GM13977 (cell line): Measurements from ENCODE around the gene UMAD1.

Experiments
- DNase-seq: peaks from one replicate; pipeline ENCODE4 v3.0.0; 2012; ENCODE audit warnings: low spot score
- in situ Hi-C: fragments of 300-500 bp; cut with MboI; formaldehyde crosslinking; loops from one replicate; pipeline ENCODE4 v1.12.0; 2022; ENCODE audit warnings: low sequenced_read_pairs, low pct_unique_long_range_greater_than_20kb, mixed read lengths, inconsistent platforms; ENCODE audit not compliant: unreplicated experiment
- TF ChIP-seq, protein P1 (sequence below): IDR thresholded peaks from 2 replicates; pipeline ENCODE4 v1.5.1; 2012; ENCODE audit warnings: mild to moderate bottlenecking, control low read depth; ENCODE audit not compliant: insufficient read depth; ENCODE audit errors: extremely low read depth, missing control alignments

The UMAD1 gene

DNA sequence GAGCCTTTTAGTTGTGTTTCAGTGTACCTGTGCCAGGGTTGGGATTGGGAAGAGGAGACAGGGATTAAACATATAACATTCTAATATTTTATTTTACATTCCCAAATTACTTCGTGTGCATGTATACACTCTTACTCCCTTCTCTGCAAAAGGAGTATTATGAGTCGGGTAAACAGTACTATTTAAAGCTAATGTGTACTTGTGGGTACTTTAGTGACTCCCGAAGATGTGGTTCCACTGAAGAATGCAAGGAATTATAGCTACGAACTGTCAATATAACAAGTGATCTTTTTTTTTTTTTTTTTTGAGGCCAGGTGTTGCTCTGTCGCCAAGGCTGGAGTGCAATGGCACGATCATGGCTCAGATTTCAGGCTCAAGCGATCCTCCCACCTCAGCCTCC lies 200.5 kb downstream of the UMAD1 start:
- in situ Hi-C loops, result no loop called here
- DNase-seq, result no peak
- TF ChIP-seq, protein P1, sequence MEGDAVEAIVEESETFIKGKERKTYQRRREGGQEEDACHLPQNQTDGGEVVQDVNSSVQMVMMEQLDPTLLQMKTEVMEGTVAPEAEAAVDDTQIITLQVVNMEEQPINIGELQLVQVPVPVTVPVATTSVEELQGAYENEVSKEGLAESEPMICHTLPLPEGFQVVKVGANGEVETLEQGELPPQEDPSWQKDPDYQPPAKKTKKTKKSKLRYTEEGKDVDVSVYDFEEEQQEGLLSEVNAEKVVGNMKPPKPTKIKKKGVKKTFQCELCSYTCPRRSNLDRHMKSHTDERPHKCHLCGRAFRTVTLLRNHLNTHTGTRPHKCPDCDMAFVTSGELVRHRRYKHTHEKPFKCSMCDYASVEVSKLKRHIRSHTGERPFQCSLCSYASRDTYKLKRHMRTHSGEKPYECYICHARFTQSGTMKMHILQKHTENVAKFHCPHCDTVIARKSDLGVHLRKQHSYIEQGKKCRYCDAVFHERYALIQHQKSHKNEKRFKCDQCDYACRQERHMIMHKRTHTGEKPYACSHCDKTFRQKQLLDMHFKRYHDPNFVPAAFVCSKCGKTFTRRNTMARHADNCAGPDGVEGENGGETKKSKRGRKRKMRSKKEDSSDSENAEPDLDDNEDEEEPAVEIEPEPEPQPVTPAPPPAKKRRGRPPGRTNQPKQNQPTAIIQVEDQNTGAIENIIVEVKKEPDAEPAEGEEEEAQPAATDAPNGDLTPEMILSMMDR, result no peak

DNA sequence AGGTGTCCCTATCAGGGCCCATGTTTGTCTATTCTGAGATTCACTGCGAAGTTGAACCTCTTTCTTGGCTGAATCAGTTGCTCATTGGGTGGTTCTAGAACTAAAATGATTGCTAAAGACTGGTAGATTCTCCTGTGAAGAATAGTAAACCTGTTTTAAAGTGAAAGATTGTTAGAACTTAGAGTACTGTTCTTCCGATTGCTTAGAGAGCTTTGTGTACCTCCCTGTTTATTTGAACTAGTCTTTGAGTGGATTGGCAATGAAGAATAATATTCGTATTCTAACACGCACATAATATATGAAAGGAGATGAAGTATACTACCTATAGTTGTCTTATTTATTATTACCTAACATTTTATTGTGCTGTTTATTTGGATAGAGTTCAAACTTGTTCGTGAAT lies 202.7 kb downstream of the UMAD1 start:
- no peak for DNase-seq
- in situ Hi-C loops, result no loop called here
- TF ChIP-seq, protein P1, result no peak

DNA sequence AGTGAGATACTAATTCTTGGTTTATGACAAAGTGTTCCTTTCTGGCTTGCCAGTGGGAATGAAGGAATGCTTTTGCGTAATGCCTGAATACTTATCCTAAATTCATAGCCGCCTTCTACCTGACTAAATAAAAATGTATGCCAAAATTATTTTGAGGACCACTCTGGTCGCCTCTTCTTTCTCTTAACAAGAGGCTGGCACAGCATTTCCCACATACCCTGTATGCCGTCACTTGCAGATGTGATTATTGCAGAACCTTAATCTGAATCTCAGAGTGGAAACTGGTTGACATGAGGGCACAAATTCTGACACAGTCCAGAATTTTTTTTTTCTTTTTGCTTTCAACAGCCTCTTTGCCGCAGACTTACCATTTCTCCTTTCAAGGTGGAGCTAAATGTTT lies 203.4 kb downstream of the UMAD1 start:
- DNase-seq, result no peak
- TF ChIP-seq, protein P1, result no peak
- in situ Hi-C loops, result no loop called here

DNA sequence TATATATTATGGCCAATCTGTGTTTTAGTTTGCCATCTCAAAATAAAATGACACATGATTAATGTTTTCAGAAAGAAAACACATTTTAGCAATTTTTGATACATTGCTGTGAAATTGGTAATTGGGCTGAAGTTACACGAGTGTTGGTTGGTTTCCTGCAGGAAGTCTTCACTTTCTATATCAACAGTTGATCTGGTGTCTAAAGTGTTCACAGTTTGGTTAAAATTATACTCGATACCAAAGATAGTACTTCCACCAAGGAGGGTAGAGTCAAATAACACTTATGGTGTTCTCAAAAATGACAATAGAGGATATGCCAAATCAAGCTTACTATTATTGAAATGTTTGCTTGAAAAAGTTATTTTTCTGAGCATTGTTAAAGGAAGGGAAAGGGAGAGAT lies 207.7 kb downstream of the UMAD1 start:
- TF ChIP-seq, protein P1, result no peak
- in situ Hi-C loops, result no loop called here
- no peak for DNase-seq

DNA sequence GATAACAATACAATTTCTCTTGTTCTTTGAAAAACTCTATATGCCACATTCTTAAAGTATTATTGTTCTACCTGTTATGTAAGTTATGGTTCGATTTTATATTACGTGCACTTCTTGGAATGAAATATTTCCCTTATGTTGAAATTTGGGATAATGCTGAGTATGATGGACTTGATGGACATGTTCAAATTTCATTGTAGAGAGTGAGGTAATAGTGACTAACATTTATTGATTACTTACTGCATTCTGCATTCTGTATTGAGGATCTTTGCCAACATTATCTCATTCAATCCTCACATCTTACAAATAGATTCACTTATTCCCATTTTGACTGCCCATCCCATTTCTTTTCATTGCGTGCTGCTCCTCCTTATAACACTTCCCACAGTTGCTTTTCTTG lies 208.3 kb downstream of the UMAD1 start:
- TF ChIP-seq, protein P1, result no peak
- in situ Hi-C loops, result no loop called here
- DNase-seq, result no peak

DNA sequence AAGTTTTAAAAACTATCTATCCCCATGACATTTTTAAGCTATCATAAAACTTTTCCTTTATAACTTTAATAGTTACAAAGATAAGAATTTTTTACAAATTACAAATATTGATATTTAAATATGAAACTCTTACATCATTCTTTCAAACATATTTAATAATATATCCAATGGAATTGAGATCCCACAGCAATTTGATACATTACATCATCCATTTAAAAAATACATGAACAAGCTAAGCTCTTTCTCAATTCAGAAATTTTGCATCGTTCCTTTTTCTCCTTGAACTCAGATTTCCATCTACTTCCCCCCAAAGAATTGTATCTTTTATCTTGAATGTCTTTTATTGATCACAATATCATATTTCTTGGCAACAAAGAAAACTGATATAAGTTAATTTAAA lies 209.6 kb downstream of the UMAD1 start:
- in situ Hi-C loops, result no loop called here
- no peak for DNase-seq
- TF ChIP-seq, protein P1, result no peak

DNA sequence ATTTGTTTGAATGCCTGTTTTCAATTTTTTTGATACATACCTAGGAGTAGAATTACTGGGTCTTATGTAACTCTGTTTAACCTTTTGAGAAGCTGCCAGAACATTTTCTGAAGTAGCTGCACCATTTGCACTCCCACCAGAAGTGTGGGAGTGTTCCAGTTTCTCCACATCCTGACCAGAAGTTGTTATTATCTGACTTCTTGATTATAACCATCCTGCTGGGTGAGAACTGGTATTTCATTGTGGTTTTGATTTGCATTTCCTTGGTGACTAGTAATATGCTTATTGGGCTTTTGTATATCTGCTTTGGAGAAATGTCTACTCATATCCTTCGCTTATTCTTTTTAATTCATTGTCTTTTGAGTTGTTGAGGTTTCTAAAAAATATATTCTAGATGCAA lies 210.8 kb downstream of the UMAD1 start:
- in situ Hi-C loops, result no loop called here
- TF ChIP-seq, protein P1, result no peak
- no peak for DNase-seq
